K562 (cell line): ENCODE data around the gene ZNF821. TPM values are rescaled to one million over a fixed set of nuclear protein-coding genes. Genes with fewer than 3 reads are reported as not detected.

Source experiments
- ATAC-seq: fragments of 200-7000 bp; cut with Tn5 transposase; 3 replicates; pipeline ENCODE4 v1.9.1; 2020; ENCODE audit warnings: moderate library complexity
- BruUV-seq: library from RNA; stranded (reverse); fragments of 400-500 nt; replicated peaks from 2 replicates; lab custom pipeline; 2021; lab: Mats Ljungman, UMichigan
- CTCF ChIA-PET: fragments of 300-600 bp; formaldehyde crosslinking; extraction: SDS; loops from one replicate; lab custom pipeline; 2021; ENCODE audit warnings: low intra/inter-chr PET ratio; lab: Yijun Ruan, JAX
- POLR2A ChIA-PET: fragments of 300-600, 350-650 bp; sonication (Branson Sonifier 250); formaldehyde crosslinking; extraction: SDS; loops from one replicate; lab custom pipeline; 2021; ENCODE audit warnings: antibody characterized with exemption, inconsistent platforms; lab: Yijun Ruan, JAX
- DNase-seq, 4 experiments: peaks; one replicate each; pipeline versions ENCODE4 v3.0.0 to v3.0.0-alpha.2; 2011 to 2018; ENCODE audit warnings: low spot score in 3 of 4, mixed read lengths in 3 of 4; ENCODE audit errors: extremely low read depth in 1 of 4
- FAIRE-seq: peaks from 2 replicates; lab custom pipeline; 2011; peaks lifted over from hg19 to GRCh38; lab: Jason Lieb, UNC
- H2AFZ ChIP-seq: 2 replicates; pipeline ENCODE4 v1.6.0; 2011; ENCODE audit warnings: low read depth, low read length, control low read depth, inconsistent platforms
- H3K27ac ChIP-seq: fragments of 200-600 bp; 3 replicates; pipeline ENCODE4 v1.8.0; 2011; ENCODE audit warnings: low read depth, mild to moderate bottlenecking, control low read depth, inconsistent platforms, low read length, moderate library complexity, mixed read lengths; ENCODE audit errors: extremely low read depth
- H3K27me3 ChIP-seq, 2 experiments: fragments of 300-600 bp in 1 of 2; 2 replicates in 1 of 2; 3 replicates in 1 of 2; pipeline versions ENCODE4 v1.6.0 to v1.8.0; 2011; ENCODE audit warnings: inconsistent platforms in 2 of 2, low read length in 2 of 2, mild to moderate bottlenecking in 1 of 2, mixed read lengths in 1 of 2, moderate library complexity in 1 of 2; ENCODE audit not compliant: control insufficient read depth in 2 of 2, insufficient read depth in 2 of 2
- H3K36me3 ChIP-seq: fragments of 300-600 bp; 3 replicates; pipeline ENCODE4 v1.8.0; 2011; ENCODE audit warnings: mild to moderate bottlenecking, low read length, inconsistent platforms; ENCODE audit not compliant: control insufficient read depth, insufficient read depth
- H3K4me1 ChIP-seq, 2 experiments: fragments of 200-600 bp in 1 of 2; replicated peaks in 1 of 2; 2 replicates in 1 of 2; 3 replicates in 1 of 2; pipeline versions ENCODE4 v1.5.1 to v1.8.0; 2011; ENCODE audit warnings: inconsistent platforms in 2 of 2, low read length in 2 of 2, mild to moderate bottlenecking in 1 of 2, mixed read lengths in 1 of 2, moderate library complexity in 1 of 2; ENCODE audit not compliant: control insufficient read depth in 2 of 2, insufficient read depth in 2 of 2
- H3K4me2 ChIP-seq: 2 replicates; pipeline ENCODE4 v1.6.1; 2011; ENCODE audit warnings: low read length, control low read depth, inconsistent platforms, mixed read lengths; ENCODE audit not compliant: insufficient read depth
- H3K4me3 ChIP-seq: fragments of 200-600 bp; sonication (generic), shearing (Covaris generic); 2 replicates; pipeline ENCODE4 v1.5.1; 2016; ENCODE audit warnings: control low read depth, inconsistent platforms
- H3K79me2 ChIP-seq: fragments of 200-600 bp; 3 replicates; pipeline ENCODE4 v1.8.0; 2011; ENCODE audit warnings: low read length, inconsistent platforms; ENCODE audit not compliant: control insufficient read depth, insufficient read depth
- H3K9ac ChIP-seq, 2 experiments: 2 replicates each; pipeline versions ENCODE4 v1.6.0 to v1.6.1; 2011; ENCODE audit warnings: low read depth in 2 of 2, low read length in 2 of 2, control low read depth in 1 of 2, inconsistent platforms in 1 of 2, mild to moderate bottlenecking in 1 of 2, mixed read lengths in 1 of 2; ENCODE audit not compliant: insufficient read depth in 1 of 2
- H3K9me1 ChIP-seq: one replicate; pipeline ENCODE4 v1.6.0; 2011; ENCODE audit warnings: inconsistent platforms, mild to moderate bottlenecking, low read length, moderate library complexity; ENCODE audit not compliant: control insufficient read depth, insufficient read depth
- H3K9me3 ChIP-seq: replicated peaks from 2 replicates; pipeline ENCODE4 v1.5.1; 2011; ENCODE audit warnings: low read depth, low read length, inconsistent platforms; ENCODE audit not compliant: control insufficient read depth, insufficient read depth
- H4K20me1 ChIP-seq: replicated peaks from 2 replicates; pipeline ENCODE4 v1.6.1; 2011; ENCODE audit warnings: low read length, inconsistent platforms, mixed read lengths; ENCODE audit not compliant: control insufficient read depth, insufficient read depth
- ATF1 ChIP-seq, 2 experiments: fragments of 450-650 bp in 1 of 2; IDR thresholded peaks; 2 replicates each; pipeline ENCODE4 v1.6.1; 2016; ENCODE audit warnings: missing compliant biosample characterization in 1 of 2, missing genetic modification characterization in 1 of 2
- MCM2 ChIP-seq: fragments of 450-650 bp; IDR thresholded peaks from 2 replicates; pipeline ENCODE4 v1.6.1; 2017; ENCODE audit warnings: low read depth, mild to moderate bottlenecking
- NFXL1 ChIP-seq: fragments of 450-650 bp; formaldehyde crosslinking; IDR thresholded peaks from 2 replicates; pipeline ENCODE4 v1.4.0; 2021; ENCODE audit warnings: mild to moderate bottlenecking
- RBM15 ChIP-seq: fragments of 200-400 bp; formaldehyde crosslinking; IDR thresholded peaks from 2 replicates; pipeline ENCODE4 v1.6.1; 2018; ENCODE audit warnings: mild to moderate bottlenecking, low read length, moderate library complexity; ENCODE audit not compliant: insufficient read depth
- RHOXF2B ChIP-seq: fragments of 250-450 bp; sonication (Bioruptor Pico); conservative IDR thresholded peaks from 2 replicates; pipeline ENCODE4 v1.5.1; 2021
- ZNF232 ChIP-seq: sonication (generic); formaldehyde crosslinking; IDR thresholded peaks from 2 replicates; pipeline ENCODE4 v1.8.0; 2022; ENCODE audit warnings: mild to moderate bottlenecking, missing genetic modification reagents
- ZNF263 ChIP-seq: sonication (generic); formaldehyde crosslinking; IDR thresholded peaks from 2 replicates; pipeline ENCODE4 v1.8.0; 2022; ENCODE audit warnings: mild to moderate bottlenecking, missing genetic modification reagents, borderline replicate concordance
- ZNF766 ChIP-seq: fragments of 200-800 bp; sonication (Bioruptor generic); conservative IDR thresholded peaks from 2 replicates; pipeline ENCODE4 v1.6.1; 2016; ENCODE audit warnings: missing genetic modification characterization, missing compliant biosample characterization
- WGBS: fragments of 100-300 bp; shearing (Covaris generic); methylation state at CpG from one replicate; pipeline ENCODE4 v1.1.6; 2016; ENCODE audit warnings: low coverage, mixed read lengths; ENCODE audit not compliant: insufficient coverage; ENCODE audit errors: missing lambda C conversion rate; 5-methylcytosine and 5-hydroxymethylcytosine counted together
- in situ Hi-C: fragments of 300-500 bp; cut with MboI; formaldehyde crosslinking; loops from 4 replicates; pipeline ENCODE4 v1.15.0; 2018; ENCODE audit warnings: inconsistent platforms, mixed read lengths
- intact Hi-C: fragments of 100-400 bp; cut with micrococcal nuclease; formaldehyde crosslinking; loops from 2 replicates; pipeline ENCODE4 v1.14.2; 2022
- polyA plus RNA-seq, 8 experiments: library from polyadenylated mRNA; depleted of rRNA in 4 of 8; stranded (reverse) in 5 of 8; unstranded in 3 of 8; fragments of >200 nt; fragmentation: Nextera tagmentation in 2 of 8; fragmentation: Illumina TruSeq in 1 of 8; extraction: Ambion mirVana in 2 of 8; extraction: Trizol in 1 of 8; gene quantifications; 2 replicates each; pipeline versions ENCODE4 v1.2.1 to v1.2.3, GENCODE V29; 2011 to 2014; ENCODE audit warnings: inconsistent platforms in 1 of 8, missing spikeins in 1 of 8
- total RNA-seq, 7 experiments: library from RNA; depleted of rRNA in 6 of 7; stranded (reverse); fragments of >200 nt in 6 of 7; fragmentation: Illumina TruSeq in 2 of 7; extraction: Trizol in 2 of 7; gene quantifications; 2 replicates each; pipeline versions ENCODE4 v1.2.1 to v1.2.3, GENCODE V29; 2011 to 2021; ENCODE audit warnings: low replicate concordance in 1 of 7
- TF ChIP-seq, protein P1 (sequence below): fragments of 450-650 bp; formaldehyde crosslinking; IDR thresholded peaks from 2 replicates; pipeline ENCODE4 v1.4.0; 2020; ENCODE audit warnings: mild to moderate bottlenecking
- TF ChIP-seq, protein P2 (sequence below): sonication (generic); formaldehyde crosslinking; IDR thresholded peaks from 2 replicates; pipeline ENCODE4 v1.8.1; 2023; ENCODE audit warnings: mild to moderate bottlenecking, missing genetic modification reagents
- TF ChIP-seq, protein P3 (sequence below): fragments of 250-450 bp; sonication (Bioruptor Pico); IDR thresholded peaks from 2 replicates; pipeline ENCODE4 v1.4.0; 2020; ENCODE audit warnings: borderline replicate concordance

Gene ZNF821
- total and polyA plus RNA-seq, 9 of the 15 experiments (the other 6 are each of a cell fraction or from before 2014, with no cell fraction given), result 0.38 to 5.6 (median 3.6) TPM

DNA sequence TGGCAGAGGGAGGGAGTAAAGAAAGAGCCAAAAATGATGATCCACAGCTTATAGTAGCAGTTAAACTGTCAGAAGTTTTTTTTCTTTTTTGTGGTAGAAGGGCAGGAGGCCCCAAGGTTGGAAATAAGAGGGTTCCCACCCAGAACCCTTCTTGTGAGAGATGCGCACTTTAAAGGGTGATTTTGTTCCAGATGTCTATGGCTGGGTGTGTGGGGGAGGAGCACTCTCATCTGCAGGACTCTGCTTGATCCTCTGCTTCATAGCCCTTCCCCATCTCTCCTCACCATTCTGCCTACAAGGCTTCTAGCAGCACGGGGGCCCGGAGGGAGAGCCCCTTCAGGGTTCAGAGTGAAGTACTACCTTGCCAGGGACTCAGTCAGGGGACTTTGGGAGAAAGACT, 31.8 kb downstream of the ZNF821 start:
- no peak for FAIRE-seq
- in situ Hi-C loops, result no loop called here
- no peak for TF ChIP-seq ATF1 (CRISPR knock-in tag; IDR thresholded peaks at IDR 0.05)
- TF ChIP-seq ATF1 (tag; IDR thresholded peaks at IDR 0.05), result no peak
- no peak for TF ChIP-seq RBM15
- TF ChIP-seq ZNF263 (CRISPR knock-in tag), result no peak
- TF ChIP-seq NFXL1 (CRISPR knock-in tag), result no peak
- TF ChIP-seq MCM2, result no peak
- TF ChIP-seq, all 486 proteins: peak for 0
- WGBS, result 77% methylated on average over 3 of the region's 3 CpGs
- Histone ChIP-seq H3K27me3 (no peaks in the 10 kb centered on the region), H2AFZ (no peak overlapping the region), H3K9me3 (no peaks in the 10 kb centered on the region), H3K36me3 (peaks cover 63% of the 10 kb centered on the region), H3K4me1 (no peaks in the 10 kb centered on the region; a peak in 1 of 5 replicates), H3K9me1 (peaks cover 3% of the 10 kb centered on the region), H3K4me3 (no peak overlapping the region), H3K4me2 (no peak overlapping the region), H3K9ac (no peak overlapping the region), H3K27ac (no peak overlapping the region), H4K20me1 (peaks cover 4% of the 10 kb centered on the region), H3K79me2 (peaks cover 10% of the 10 kb centered on the region)
- ATAC-seq (no peak), DNase-seq (no peak)
- BruUV-seq, result no TSS peak
- ChIA-PET POLR2A (interaction anchor here (0.7 to 2.2 kb wide), 3 partner anchors 10 to 171 kb away, joined by 3 to 18 read pairs (median 3); no protein-coding TSS in a partner anchor), CTCF (no interaction called here)
- intact Hi-C loops, result no loop called here

DNA sequence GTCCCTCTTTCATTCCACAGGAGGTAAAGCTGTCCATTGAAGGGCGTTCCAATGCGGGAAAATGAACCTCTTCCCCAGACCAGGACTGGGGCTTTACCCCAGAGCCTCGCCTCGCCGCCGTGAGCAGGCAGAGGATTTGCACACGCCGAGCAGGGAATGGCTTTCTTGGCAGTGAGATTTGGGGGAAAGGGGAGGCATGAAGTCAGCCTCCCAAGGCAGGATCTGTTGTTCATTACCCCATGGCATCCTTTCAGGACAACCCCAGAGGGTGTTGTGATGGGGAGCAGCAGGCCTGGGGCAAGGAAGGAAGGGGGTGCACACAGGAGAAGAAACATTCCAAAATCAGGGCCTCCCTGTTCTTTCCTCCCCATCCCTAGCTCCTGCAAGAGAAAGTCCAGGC, 32.2 kb downstream of the ZNF821 start:
- no peak for FAIRE-seq
- no peaks in the 10 kb centered on the region for H3K27me3 ChIP-seq
- intact Hi-C loops (no loop called here), in situ Hi-C loops (no loop called here)
- no peak for DNase-seq
- H3K9ac ChIP-seq, result no peak overlapping the region
- peaks cover 3% of the 10 kb centered on the region for H3K9me1 ChIP-seq
- no peak overlapping the region for H3K4me3 ChIP-seq
- no peak for ATAC-seq
- H3K27ac ChIP-seq, result no peak overlapping the region
- CTCF ChIA-PET, result no interaction called here
- no TSS peak for BruUV-seq
- WGBS, result 94% methylated on average over 8 of the region's 8 CpGs
- no peak overlapping the region for H3K4me2 ChIP-seq
- peaks cover 4% of the 10 kb centered on the region for H4K20me1 ChIP-seq
- H3K79me2 ChIP-seq, result peaks cover 14% of the 10 kb centered on the region
- no peaks in the 10 kb centered on the region for H3K9me3 ChIP-seq
- H3K36me3 ChIP-seq, result peaks cover 63% of the 10 kb centered on the region
- POLR2A ChIA-PET, result interaction anchor here (0.7 to 2.2 kb wide), 3 partner anchors 10 to 171 kb away, joined by 3 to 18 read pairs (median 3); no protein-coding TSS in a partner anchor
- no peaks in the 10 kb centered on the region; a peak in 1 of 5 replicates for H3K4me1 ChIP-seq
- no peak overlapping the region for H2AFZ ChIP-seq
- TF ChIP-seq, protein P1, sequence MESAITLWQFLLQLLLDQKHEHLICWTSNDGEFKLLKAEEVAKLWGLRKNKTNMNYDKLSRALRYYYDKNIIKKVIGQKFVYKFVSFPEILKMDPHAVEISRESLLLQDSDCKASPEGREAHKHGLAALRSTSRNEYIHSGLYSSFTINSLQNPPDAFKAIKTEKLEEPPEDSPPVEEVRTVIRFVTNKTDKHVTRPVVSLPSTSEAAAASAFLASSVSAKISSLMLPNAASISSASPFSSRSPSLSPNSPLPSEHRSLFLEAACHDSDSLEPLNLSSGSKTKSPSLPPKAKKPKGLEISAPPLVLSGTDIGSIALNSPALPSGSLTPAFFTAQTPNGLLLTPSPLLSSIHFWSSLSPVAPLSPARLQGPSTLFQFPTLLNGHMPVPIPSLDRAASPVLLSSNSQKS (CRISPR knock-in tag), result no peak
- TF ChIP-seq RHOXF2B (CRISPR knock-in tag) (no peak), ZNF232 (CRISPR knock-in tag) (no peak), ZNF766 (CRISPR knock-in tag) (no peak)
- TF ChIP-seq, protein P2, sequence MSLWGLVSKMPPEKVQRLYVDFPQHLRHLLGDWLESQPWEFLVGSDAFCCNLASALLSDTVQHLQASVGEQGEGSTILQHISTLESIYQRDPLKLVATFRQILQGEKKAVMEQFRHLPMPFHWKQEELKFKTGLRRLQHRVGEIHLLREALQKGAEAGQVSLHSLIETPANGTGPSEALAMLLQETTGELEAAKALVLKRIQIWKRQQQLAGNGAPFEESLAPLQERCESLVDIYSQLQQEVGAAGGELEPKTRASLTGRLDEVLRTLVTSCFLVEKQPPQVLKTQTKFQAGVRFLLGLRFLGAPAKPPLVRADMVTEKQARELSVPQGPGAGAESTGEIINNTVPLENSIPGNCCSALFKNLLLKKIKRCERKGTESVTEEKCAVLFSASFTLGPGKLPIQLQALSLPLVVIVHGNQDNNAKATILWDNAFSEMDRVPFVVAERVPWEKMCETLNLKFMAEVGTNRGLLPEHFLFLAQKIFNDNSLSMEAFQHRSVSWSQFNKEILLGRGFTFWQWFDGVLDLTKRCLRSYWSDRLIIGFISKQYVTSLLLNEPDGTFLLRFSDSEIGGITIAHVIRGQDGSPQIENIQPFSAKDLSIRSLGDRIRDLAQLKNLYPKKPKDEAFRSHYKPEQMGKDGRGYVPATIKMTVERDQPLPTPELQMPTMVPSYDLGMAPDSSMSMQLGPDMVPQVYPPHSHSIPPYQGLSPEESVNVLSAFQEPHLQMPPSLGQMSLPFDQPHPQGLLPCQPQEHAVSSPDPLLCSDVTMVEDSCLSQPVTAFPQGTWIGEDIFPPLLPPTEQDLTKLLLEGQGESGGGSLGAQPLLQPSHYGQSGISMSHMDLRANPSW (CRISPR knock-in tag), result no peak
- TF ChIP-seq, protein P3, sequence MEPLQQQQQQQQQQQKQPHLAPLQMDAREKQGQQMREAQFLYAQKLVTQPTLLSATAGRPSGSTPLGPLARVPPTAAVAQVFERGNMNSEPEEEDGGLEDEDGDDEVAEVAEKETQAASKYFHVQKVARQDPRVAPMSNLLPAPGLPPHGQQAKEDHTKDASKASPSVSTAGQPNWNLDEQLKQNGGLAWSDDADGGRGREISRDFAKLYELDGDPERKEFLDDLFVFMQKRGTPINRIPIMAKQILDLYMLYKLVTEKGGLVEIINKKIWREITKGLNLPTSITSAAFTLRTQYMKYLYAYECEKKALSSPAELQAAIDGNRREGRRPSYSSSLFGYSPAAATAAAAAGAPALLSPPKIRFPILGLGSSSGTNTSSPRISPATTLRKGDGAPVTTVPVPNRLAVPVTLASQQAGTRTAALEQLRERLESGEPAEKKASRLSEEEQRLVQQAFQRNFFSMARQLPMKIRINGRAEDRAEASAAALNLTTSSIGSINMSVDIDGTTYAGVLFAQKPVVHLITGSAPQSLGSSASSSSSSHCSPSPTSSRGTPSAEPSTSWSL (CRISPR knock-in tag), result no peak
